C4-2B (cell line): ENCODE results near the gene PELI1.
"Not testable (repeated sequence)": the region's sequence is repeated elsewhere in the genome, so short reads cannot be mapped to it uniquely, and the experiment has no call there.

Experiments used
- CTCF ChIP-seq: fragments of 450-650 bp; conservative IDR thresholded peaks from 2 replicates; pipeline ENCODE4 v1.5.1; 2017; ENCODE audit warnings: mild to moderate bottlenecking
- ZFX ChIP-seq: fragments of 450-650 bp; IDR thresholded peaks from 2 replicates; pipeline ENCODE4 v1.6.1; 2017

GRCh38 chr2:64079688-64080087 lies 64.5 kb downstream of the PELI1 start:
- not testable (repeated sequence) for TF ChIP-seq CTCF, ZFX
